DND-41 (cell line): ENCODE measurements around the gene PPP1R15B.
A peak's percentile ranks its signal among the peaks of the same experiment; 100 is the strongest.

Experiments used
- ATAC-seq: fragments of 200-7000 bp; cut with Tn5 transposase; 3 replicates; pipeline ENCODE4 v1.9.1; 2021; ENCODE audit warnings: low read depth; ENCODE audit not compliant: insufficient read depth
- DNase-seq: peaks from one replicate; pipeline ENCODE4 v3.0.0-alpha.2; 2020
- H2AFZ ChIP-seq: 2 replicates; pipeline ENCODE4 v1.6.0; 2012; ENCODE audit warnings: low read depth, low read length
- H3K27ac ChIP-seq: 2 replicates; pipeline ENCODE4 v1.5.1; 2012; ENCODE audit warnings: low read length, inconsistent platforms
- H3K27me3 ChIP-seq: fragments of 200-600 bp; sonication (generic); 2 replicates; pipeline ENCODE4 v1.6.0; 2012; ENCODE audit warnings: low read length, mild to moderate bottlenecking, inconsistent platforms; ENCODE audit not compliant: insufficient read depth, poor library complexity
- H3K36me3 ChIP-seq: 2 replicates; pipeline ENCODE4 v1.5.1; 2012; ENCODE audit warnings: low read length, inconsistent platforms; ENCODE audit not compliant: insufficient read depth
- H3K4me1 ChIP-seq: 2 replicates; pipeline ENCODE4 v1.5.1; 2012; ENCODE audit warnings: mild to moderate bottlenecking, low read length; ENCODE audit not compliant: insufficient read depth
- H3K4me2 ChIP-seq: 2 replicates; pipeline ENCODE4 v1.6.0; 2012; ENCODE audit warnings: mild to moderate bottlenecking, moderate library complexity, low read length, inconsistent platforms; ENCODE audit not compliant: insufficient read depth
- H3K4me3 ChIP-seq, 2 experiments: fragments of 200-600 bp in 1 of 2; shearing (Covaris generic) in 1 of 2; 2 replicates each; pipeline ENCODE4 v1.5.1; 2012 to 2016; ENCODE audit warnings: inconsistent platforms in 2 of 2, low read length in 2 of 2, mild to moderate bottlenecking in 2 of 2, low read depth in 1 of 2, moderate library complexity in 1 of 2
- H3K79me2 ChIP-seq: 2 replicates; pipeline ENCODE4 v1.6.0; 2012; ENCODE audit warnings: low read length, inconsistent platforms; ENCODE audit not compliant: insufficient read depth
- H3K9ac ChIP-seq: 2 replicates; pipeline ENCODE4 v1.6.0; 2012; ENCODE audit warnings: low read depth, mild to moderate bottlenecking, inconsistent platforms, low read length, moderate library complexity
- H3K9me3 ChIP-seq: 2 replicates; pipeline ENCODE4 v1.5.1; 2012; ENCODE audit warnings: low read length, moderate library complexity, mild to moderate bottlenecking, inconsistent platforms; ENCODE audit not compliant: insufficient read depth, severe bottlenecking
- H4K20me1 ChIP-seq: 2 replicates; pipeline ENCODE4 v1.6.0; 2012; ENCODE audit warnings: low read length; ENCODE audit not compliant: insufficient read depth
- EZH2 ChIP-seq: IDR thresholded peaks from 3 replicates; pipeline ENCODE4 v1.6.1; 2012; ENCODE audit warnings: borderline replicate concordance, low read depth, mild to moderate bottlenecking, moderate library complexity, low read length, inconsistent platforms; ENCODE audit not compliant: severe bottlenecking
- TF ChIP-seq, protein P1 (sequence below): IDR thresholded peaks from 2 replicates; pipeline ENCODE4 v1.5.1; 2012; ENCODE audit warnings: borderline replicate concordance, low read length, moderate library complexity, mild to moderate bottlenecking; ENCODE audit not compliant: poor library complexity, severe bottlenecking; ENCODE audit errors: extremely low read depth

The PPP1R15B gene

DNA sequence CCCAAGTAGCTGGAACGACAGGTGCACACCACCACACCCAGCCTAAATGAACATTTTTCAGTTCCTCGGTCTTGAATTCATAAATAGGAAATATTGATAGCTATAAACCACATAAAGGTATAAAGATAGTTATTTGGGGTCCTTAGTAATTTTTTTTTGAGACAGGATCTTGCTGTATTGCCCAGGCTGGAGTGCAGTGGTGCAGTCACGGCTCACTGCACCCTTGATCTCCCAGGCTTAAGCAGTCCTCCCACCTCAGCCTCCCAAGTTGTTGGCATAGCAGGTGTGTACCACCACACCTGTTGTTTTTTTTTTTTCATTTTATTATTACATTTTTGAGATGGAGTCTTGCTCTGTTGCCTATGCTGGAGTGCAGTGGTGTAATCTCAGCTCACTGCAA lies 3.7 kb upstream of the PPP1R15B start:
- H3K4me3 ChIP-seq: no peak overlapping the region
- H3K27me3 ChIP-seq: no peaks in the 10 kb centered on the region
- no peak overlapping the region for H3K9ac ChIP-seq
- no peaks in the 10 kb centered on the region for H3K9me3 ChIP-seq
- H3K79me2 ChIP-seq: peaks cover 18% of the 10 kb centered on the region
- ATAC-seq (no peak), DNase-seq (no peak)
- H3K27ac ChIP-seq: no peak overlapping the region
- peaks cover 8% of the 10 kb centered on the region for H3K36me3 ChIP-seq
- H2AFZ ChIP-seq: no peak overlapping the region
- peaks cover 8% of the 10 kb centered on the region for H4K20me1 ChIP-seq
- H3K4me2 ChIP-seq: no peak overlapping the region
- peaks cover 10% of the 10 kb centered on the region for H3K4me1 ChIP-seq
- TF ChIP-seq, protein P1, sequence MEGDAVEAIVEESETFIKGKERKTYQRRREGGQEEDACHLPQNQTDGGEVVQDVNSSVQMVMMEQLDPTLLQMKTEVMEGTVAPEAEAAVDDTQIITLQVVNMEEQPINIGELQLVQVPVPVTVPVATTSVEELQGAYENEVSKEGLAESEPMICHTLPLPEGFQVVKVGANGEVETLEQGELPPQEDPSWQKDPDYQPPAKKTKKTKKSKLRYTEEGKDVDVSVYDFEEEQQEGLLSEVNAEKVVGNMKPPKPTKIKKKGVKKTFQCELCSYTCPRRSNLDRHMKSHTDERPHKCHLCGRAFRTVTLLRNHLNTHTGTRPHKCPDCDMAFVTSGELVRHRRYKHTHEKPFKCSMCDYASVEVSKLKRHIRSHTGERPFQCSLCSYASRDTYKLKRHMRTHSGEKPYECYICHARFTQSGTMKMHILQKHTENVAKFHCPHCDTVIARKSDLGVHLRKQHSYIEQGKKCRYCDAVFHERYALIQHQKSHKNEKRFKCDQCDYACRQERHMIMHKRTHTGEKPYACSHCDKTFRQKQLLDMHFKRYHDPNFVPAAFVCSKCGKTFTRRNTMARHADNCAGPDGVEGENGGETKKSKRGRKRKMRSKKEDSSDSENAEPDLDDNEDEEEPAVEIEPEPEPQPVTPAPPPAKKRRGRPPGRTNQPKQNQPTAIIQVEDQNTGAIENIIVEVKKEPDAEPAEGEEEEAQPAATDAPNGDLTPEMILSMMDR: no peak
- no peak for TF ChIP-seq EZH2

DNA sequence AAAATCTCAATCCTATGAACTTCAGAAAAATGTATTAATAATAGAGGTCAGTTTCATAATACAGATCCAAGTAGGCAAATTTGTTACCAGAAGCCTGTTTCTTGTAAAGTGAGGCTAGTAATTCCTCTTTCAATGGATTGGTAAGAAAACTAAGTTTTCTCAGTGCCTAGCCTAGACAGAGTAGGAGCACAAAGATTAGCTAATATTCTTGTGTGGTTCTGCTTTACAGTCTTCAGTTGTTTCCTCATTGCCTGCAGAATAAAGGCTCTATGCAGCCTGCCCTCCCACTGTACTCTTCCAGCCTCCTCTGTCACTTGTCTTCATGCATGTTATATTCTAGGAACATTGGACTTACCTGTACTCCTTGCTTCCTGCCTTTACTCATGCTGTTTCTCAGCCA lies 2.4 kb upstream of the PPP1R15B start:
- ATAC-seq (no peak), DNase-seq (no peak)
- Histone ChIP-seq H3K36me3 (peaks cover 21% of the 10 kb centered on the region), H3K9me3 (no peaks in the 10 kb centered on the region), H4K20me1 (peaks cover 22% of the 10 kb centered on the region), H3K9ac (no peak overlapping the region), H3K27me3 (no peaks in the 10 kb centered on the region), H3K4me3 (no peak overlapping the region), H3K4me1 (peaks cover 10% of the 10 kb centered on the region), H3K4me2 (no peak overlapping the region), H2AFZ (no peak overlapping the region), H3K79me2 (peaks cover 32% of the 10 kb centered on the region), H3K27ac (no peak overlapping the region)
- TF ChIP-seq EZH2: no peak
- TF ChIP-seq, protein P1: no peak

DNA sequence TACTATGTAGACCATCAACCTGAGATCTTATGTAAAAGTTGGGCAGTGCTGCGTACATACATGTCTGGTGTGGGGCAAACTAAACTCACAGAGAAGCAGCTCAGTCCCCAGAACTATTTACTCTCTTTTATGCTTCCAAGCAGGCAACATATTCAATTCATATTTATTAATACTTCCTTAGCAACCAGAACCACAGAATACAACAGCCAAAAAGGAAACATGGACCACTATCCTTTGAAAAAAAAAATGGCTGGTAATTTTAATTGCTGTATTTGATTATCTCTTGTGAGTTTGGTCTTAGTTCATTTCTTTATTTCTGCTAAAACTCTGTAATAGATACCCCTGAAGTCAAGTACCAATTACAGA lies 1.5 kb upstream of the PPP1R15B start:
- H3K9ac ChIP-seq: no peak overlapping the region
- peaks cover 30% of the 10 kb centered on the region for H3K36me3 ChIP-seq
- no peak for DNase-seq
- no peak overlapping the region for H3K4me3 ChIP-seq
- H3K27me3 ChIP-seq: no peaks in the 10 kb centered on the region
- H3K27ac ChIP-seq: peak overlapping the region; percentile 10; the same call in 1 of the 2 replicates
- H4K20me1 ChIP-seq: peaks cover 30% of the 10 kb centered on the region
- peaks cover 40% of the 10 kb centered on the region for H3K79me2 ChIP-seq
- no peak for ATAC-seq
- TF ChIP-seq, protein P1: no peak
- TF ChIP-seq EZH2: no peak
- peaks cover 7% of the 10 kb centered on the region for H3K4me1 ChIP-seq
- H2AFZ ChIP-seq: peak overlapping the region; percentile 14
- H3K4me2 ChIP-seq: no peak overlapping the region
- H3K9me3 ChIP-seq: no peaks in the 10 kb centered on the region
